Measurements from ENCODE around the gene NPAS2. TPM values are rescaled to one million over a fixed set of nuclear protein-coding genes. Genes with fewer than 3 reads are reported as not detected.

NPAS2 gene
- total RNA-seq, 1 experiment from 2014 or later, result 38.3 TPM

GRCh38 chr2:100806550-100806949, 13.4 kb upstream of the NPAS2 start:
- DNase-seq, result no peak
- Histone ChIP-seq H2AFZ (no peak overlapping the region), H3K4me3 (no peak overlapping the region), H3F3A (ENCODE audit: insufficient read depth, low read depth) (no peaks in the 10 kb centered on the region), H3K4me2 (no peak overlapping the region), H3K79me2 (ENCODE audit: low read depth) (no peaks in the 10 kb centered on the region), H4K20me1 (ENCODE audit: insufficient read depth) (no peaks in the 10 kb centered on the region), H3K4me1 (replicated peaks; ENCODE audit: insufficient read depth) (peaks cover 7% of the 10 kb centered on the region), H3K9me3 (ENCODE audit: insufficient read depth, low read depth) (no peaks in the 10 kb centered on the region), H3K36me3 (ENCODE audit: low read depth) (no peaks in the 10 kb centered on the region), H3K27ac (no peak overlapping the region), H3K27me3 (ENCODE audit: insufficient read depth, low read depth) (no peaks in the 10 kb centered on the region), H3K9me2 (ENCODE audit: insufficient read depth) (no peaks in the 10 kb centered on the region)
- intact Hi-C loops (cut with micrococcal nuclease; ENCODE audit: unreplicated experiment), result no loop called here
- BruUV-seq (replicated peaks), result no TSS peak
- POLR2A ChIA-PET (ENCODE audit: unreplicated experiment), result no interaction called here
- CTCF ChIA-PET, result no interaction called here
- TF ChIP-seq EZH2 (IDR thresholded peaks at IDR 0.05; ENCODE audit: low read depth) (no peak), CTCF (conservative IDR thresholded peaks at IDR 0.05) (no peak)

- intact Hi-C loops (cut with micrococcal nuclease; ENCODE audit: unreplicated experiment), result no loop called here
- Histone ChIP-seq H3F3A (ENCODE audit: insufficient read depth, low read depth) (no peaks in the 10 kb centered on the region), H3K9me3 (ENCODE audit: insufficient read depth, low read depth) (no peaks in the 10 kb centered on the region), H3K79me2 (ENCODE audit: low read depth) (no peaks in the 10 kb centered on the region), H3K4me1 (replicated peaks; ENCODE audit: insufficient read depth) (no peaks in the 10 kb centered on the region), H3K27ac (no peak overlapping the region), H3K36me3 (ENCODE audit: low read depth) (no peaks in the 10 kb centered on the region), H3K9me2 (ENCODE audit: insufficient read depth) (no peaks in the 10 kb centered on the region), H3K4me2 (no peak overlapping the region), H2AFZ (no peak overlapping the region), H3K4me3 (no peak overlapping the region), H4K20me1 (ENCODE audit: insufficient read depth) (no peaks in the 10 kb centered on the region), H3K27me3 (ENCODE audit: insufficient read depth, low read depth) (no peaks in the 10 kb centered on the region)
- POLR2A ChIA-PET (ENCODE audit: unreplicated experiment), result no interaction called here
- BruUV-seq (replicated peaks), result no TSS peak
- no peak for TF ChIP-seq EZH2 (IDR thresholded peaks at IDR 0.05; ENCODE audit: low read depth)
- no peak for TF ChIP-seq CTCF (conservative IDR thresholded peaks at IDR 0.05)
- no peak for DNase-seq
- CTCF ChIA-PET, result interaction anchor here (0.6 kb wide), 1 partner anchor 165 kb away, joined by 4 read pairs; no protein-coding TSS in a partner anchor
Measured at GRCh38 chr2:100807707-100808106, 12.2 kb upstream of the NPAS2 start.

- Histone ChIP-seq H3K9me3 (ENCODE audit: insufficient read depth, low read depth) (no peaks in the 10 kb centered on the region), H4K20me1 (ENCODE audit: insufficient read depth) (no peaks in the 10 kb centered on the region), H2AFZ (no peak overlapping the region), H3K4me1 (replicated peaks; ENCODE audit: insufficient read depth) (no peaks in the 10 kb centered on the region), H3K27ac (no peak overlapping the region), H3K4me2 (no peak overlapping the region), H3K4me3 (no peak overlapping the region), H3F3A (ENCODE audit: insufficient read depth, low read depth) (no peaks in the 10 kb centered on the region), H3K27me3 (ENCODE audit: insufficient read depth, low read depth) (no peaks in the 10 kb centered on the region), H3K79me2 (ENCODE audit: low read depth) (no peaks in the 10 kb centered on the region), H3K9me2 (ENCODE audit: insufficient read depth) (no peaks in the 10 kb centered on the region), H3K36me3 (ENCODE audit: low read depth) (no peaks in the 10 kb centered on the region)
- ChIA-PET POLR2A (ENCODE audit: unreplicated experiment) (no interaction called here), CTCF (no interaction called here)
- no TSS peak for BruUV-seq (replicated peaks)
- DNase-seq, result no peak
- TF ChIP-seq CTCF (conservative IDR thresholded peaks at IDR 0.05) (no peak), EZH2 (IDR thresholded peaks at IDR 0.05; ENCODE audit: low read depth) (no peak)
- intact Hi-C loops (cut with micrococcal nuclease; ENCODE audit: unreplicated experiment), result no loop called here
Measured at GRCh38 chr2:100808582-100808981, 11.4 kb upstream of the NPAS2 start.

Measured in PC-9 (cell line).